DOHH2 (cell line): ENCODE results near the gene RASA3.

Experiments used
- H3F3A ChIP-seq: fragments of 200-600 bp; sonication (generic), shearing (Covaris generic); 2 replicates; pipeline ENCODE4 v1.6.0; 2016; ENCODE audit warnings: antibody characterized with exemption, mild to moderate bottlenecking; ENCODE audit not compliant: control insufficient read depth, insufficient read depth
- H3K27ac ChIP-seq: fragments of 200-600 bp; sonication (generic); 2 replicates; pipeline ENCODE4 v1.5.1; 2014; ENCODE audit warnings: low read depth, mild to moderate bottlenecking, low read length, moderate library complexity
- H3K27me3 ChIP-seq: fragments of 200-600 bp; sonication (generic); 2 replicates; pipeline ENCODE4 v1.6.1; 2014; ENCODE audit warnings: mild to moderate bottlenecking, low read length, mixed read lengths; ENCODE audit not compliant: control insufficient read depth
- H3K36me3 ChIP-seq: fragments of 200-600 bp; sonication (generic); 2 replicates; pipeline ENCODE4 v1.6.1; 2014; ENCODE audit warnings: mild to moderate bottlenecking, low read length, moderate library complexity, mixed read lengths; ENCODE audit not compliant: control insufficient read depth
- H3K4me1 ChIP-seq: fragments of 200-600 bp; sonication (generic); 2 replicates; pipeline ENCODE4 v1.6.1; 2014; ENCODE audit warnings: mild to moderate bottlenecking, low read length, mixed read lengths; ENCODE audit not compliant: control insufficient read depth
- H3K4me2 ChIP-seq: fragments of 200-600 bp; sonication (generic); 2 replicates; pipeline ENCODE4 v1.6.0; 2014; ENCODE audit warnings: mild to moderate bottlenecking, low read length, moderate library complexity
- H3K4me3 ChIP-seq: fragments of 200-600 bp; sonication (generic); 2 replicates; pipeline ENCODE4 v1.5.1; 2014; ENCODE audit warnings: mild to moderate bottlenecking, low read length, mixed read lengths
- H3K79me2 ChIP-seq: fragments of 200-600 bp; sonication (generic); 2 replicates; pipeline ENCODE4 v1.6.1; 2014; ENCODE audit warnings: mild to moderate bottlenecking, low read length, mixed read lengths; ENCODE audit not compliant: control insufficient read depth
- H3K9me2 ChIP-seq: fragments of 200-600 bp; sonication (generic); replicated peaks from 2 replicates; pipeline ENCODE4 v1.6.1; 2014; ENCODE audit warnings: mild to moderate bottlenecking, low read length, mixed read lengths; ENCODE audit not compliant: control insufficient read depth
- H3K9me3 ChIP-seq: fragments of 200-600 bp; sonication (generic); 2 replicates; pipeline ENCODE4 v1.6.1; 2014; ENCODE audit warnings: antibody characterized with exemption, low read length, mixed read lengths; ENCODE audit not compliant: control insufficient read depth, insufficient read depth
- H4K20me1 ChIP-seq: fragments of 200-600 bp; sonication (generic); 2 replicates; pipeline ENCODE4 v1.6.0; 2014; ENCODE audit warnings: low read depth, mild to moderate bottlenecking, antibody characterized with exemption, low read length, moderate library complexity; ENCODE audit not compliant: control insufficient read depth, insufficient read depth
- CTCF ChIP-seq: fragments of 200-600 bp; sonication (generic); IDR thresholded peaks from one replicate; pipeline ENCODE4 v1.5.1; 2014; ENCODE audit warnings: antibody characterized with exemption, mild to moderate bottlenecking, low read depth, low read length; ENCODE audit not compliant: poor library complexity, severe bottlenecking
- EZH2phosphoT487 ChIP-seq: fragments of 200-600 bp; sonication (generic); IDR thresholded peaks from 2 replicates; pipeline ENCODE4 v1.6.1; 2017; ENCODE audit warnings: borderline replicate concordance, mild to moderate bottlenecking, antibody characterized with exemption, low read length, moderate library complexity, mixed read lengths

The RASA3 gene

GRCh38 chr13:114065926-114066774, 66.3 kb downstream of the RASA3 start:
- TF ChIP-seq CTCF (no peak), EZH2phosphoT487 (no peak)
- no peaks in the 10 kb centered on the region for H3K9me2 ChIP-seq
- peaks cover 41% of the 10 kb centered on the region for H3K4me1 ChIP-seq
- H3F3A ChIP-seq, result peaks cover 15% of the 10 kb centered on the region; the same call in 1 of the 2 replicates
- 0 out of 2 replicates have a peak, but pooled peaks cover 2% of the 10 kb centered on the region for H3K27me3 ChIP-seq
- peak overlapping the region; percentile 50 for H3K4me3 ChIP-seq
- H3K27ac ChIP-seq, result peak overlapping the region; percentile 65
- H3K4me2 ChIP-seq, result peak overlapping the region; percentile 66
- H3K36me3 ChIP-seq, result no peaks in the 10 kb centered on the region
- H3K79me2 ChIP-seq, result no peaks in the 10 kb centered on the region
- H3K9me3 ChIP-seq, result no peaks in the 10 kb centered on the region
- no peaks in the 10 kb centered on the region for H4K20me1 ChIP-seq

- peak overlapping the region; percentile 66 for H3K4me2 ChIP-seq
- no peak overlapping the region for H3K27ac ChIP-seq
- no peaks in the 10 kb centered on the region for H3K36me3 ChIP-seq
- peaks cover 41% of the 10 kb centered on the region for H3K4me1 ChIP-seq
- no peaks in the 10 kb centered on the region for H4K20me1 ChIP-seq
- no peaks in the 10 kb centered on the region for H3K79me2 ChIP-seq
- 0 out of 2 replicates have a peak, but pooled peaks cover 2% of the 10 kb centered on the region for H3K27me3 ChIP-seq
- no peak overlapping the region for H3K4me3 ChIP-seq
- no peak for TF ChIP-seq CTCF
- no peak for TF ChIP-seq EZH2phosphoT487
- H3K9me2 ChIP-seq, result no peaks in the 10 kb centered on the region
- H3K9me3 ChIP-seq, result no peaks in the 10 kb centered on the region
- peaks cover 15% of the 10 kb centered on the region; the same call in 1 of the 2 replicates for H3F3A ChIP-seq
Measured at GRCh38 chr13:114065141-114065925, 67.1 kb downstream of the RASA3 start.

- Histone ChIP-seq H3K4me3 (no peak overlapping the region), H3K4me1 (peaks cover 41% of the 10 kb centered on the region)
Measured at GRCh38 chr13:114064450-114065140, 67.8 kb downstream of the RASA3 start.

More at GRCh38 chr13:114064450-114065140, 67.8 kb downstream of the RASA3 start:
- Histone ChIP-seq H3K9me3 (no peaks in the 10 kb centered on the region), H3K36me3 (no peaks in the 10 kb centered on the region), H3K79me2 (no peaks in the 10 kb centered on the region), H3K27me3 (0 out of 2 replicates have a peak, but pooled peaks cover 2% of the 10 kb centered on the region), H3F3A (peaks cover 13% of the 10 kb centered on the region; the same call in 1 of the 2 replicates), H3K9me2 (no peaks in the 10 kb centered on the region), H4K20me1 (no peaks in the 10 kb centered on the region), H3K4me2 (no peak overlapping the region; the same call in 1 of the 2 replicates), H3K27ac (no peak overlapping the region)
- no peak for TF ChIP-seq CTCF
